Activated B cell treated with CpG ODN at 0.5 μM for 24 hours (primary cell): ENCODE results near the gene GNAO1. TPM values are rescaled to one million over a fixed set of nuclear protein-coding genes. Genes with fewer than 3 reads are reported as not detected.

Experiments used
- ATAC-seq: fragments of 200-7000 bp; cut with Tn5 transposase; one replicate; pipeline ENCODE4 v1.10.0; 2021; ENCODE audit warnings: low read depth, mild to moderate bottlenecking, moderate library complexity
- CTCF ChIA-PET: fragments of 350-600 bp; sonication (Branson Sonifier 250); formaldehyde crosslinking; loops from one replicate; lab custom pipeline; 2021; ENCODE audit warnings: antibody characterized with exemption; lab: Charles Lee
- POLR2A ChIA-PET: fragments of 350-600 bp; sonication (Branson Sonifier 250); formaldehyde crosslinking; loops from one replicate; lab custom pipeline; 2021; ENCODE audit warnings: antibody characterized with exemption; lab: Charles Lee
- DNase-seq: peaks from one replicate; pipeline ENCODE4 v3.0.0; 2022
- H3K27ac Mint-ChIP-seq: one replicate; pipeline ENCODE4 v1.8.0; 2020; ENCODE audit warnings: mixed read lengths
- H3K27me3 Mint-ChIP-seq: one replicate; pipeline ENCODE4 v1.8.0; 2021; ENCODE audit warnings: mixed read lengths
- H3K36me3 Mint-ChIP-seq: one replicate; pipeline ENCODE4 v1.8.0; 2021; ENCODE audit warnings: low read depth, mixed read lengths
- H3K4me1 Mint-ChIP-seq: one replicate; pipeline ENCODE4 v1.8.0; 2021; ENCODE audit warnings: mixed read lengths
- H3K4me3 Mint-ChIP-seq: one replicate; pipeline ENCODE4 v1.8.0; 2020; ENCODE audit warnings: mild to moderate bottlenecking, mixed read lengths
- H3K9me3 Mint-ChIP-seq: one replicate; pipeline ENCODE4 v1.8.0; 2020; ENCODE audit warnings: mixed read lengths
- intact Hi-C: fragments of 100-400 bp; cut with micrococcal nuclease; formaldehyde crosslinking; loops from one replicate; pipeline ENCODE4 v1.15.1; 2024
- total RNA-seq: library from RNA; stranded (reverse); gene quantifications from 2 replicates; pipeline ENCODE4 v1.2.3, GENCODE V29; 2022
- TF ChIP-seq, protein P1 (sequence below): fragments of 200-600 bp; IDR thresholded peaks from one replicate; pipeline ENCODE4 v1.8.0; 2022; ENCODE audit warnings: antibody characterized with exemption, mild to moderate bottlenecking

GNAO1 gene
- total RNA-seq, 1 donor from 2014 or later = 0.53 TPM

DNA sequence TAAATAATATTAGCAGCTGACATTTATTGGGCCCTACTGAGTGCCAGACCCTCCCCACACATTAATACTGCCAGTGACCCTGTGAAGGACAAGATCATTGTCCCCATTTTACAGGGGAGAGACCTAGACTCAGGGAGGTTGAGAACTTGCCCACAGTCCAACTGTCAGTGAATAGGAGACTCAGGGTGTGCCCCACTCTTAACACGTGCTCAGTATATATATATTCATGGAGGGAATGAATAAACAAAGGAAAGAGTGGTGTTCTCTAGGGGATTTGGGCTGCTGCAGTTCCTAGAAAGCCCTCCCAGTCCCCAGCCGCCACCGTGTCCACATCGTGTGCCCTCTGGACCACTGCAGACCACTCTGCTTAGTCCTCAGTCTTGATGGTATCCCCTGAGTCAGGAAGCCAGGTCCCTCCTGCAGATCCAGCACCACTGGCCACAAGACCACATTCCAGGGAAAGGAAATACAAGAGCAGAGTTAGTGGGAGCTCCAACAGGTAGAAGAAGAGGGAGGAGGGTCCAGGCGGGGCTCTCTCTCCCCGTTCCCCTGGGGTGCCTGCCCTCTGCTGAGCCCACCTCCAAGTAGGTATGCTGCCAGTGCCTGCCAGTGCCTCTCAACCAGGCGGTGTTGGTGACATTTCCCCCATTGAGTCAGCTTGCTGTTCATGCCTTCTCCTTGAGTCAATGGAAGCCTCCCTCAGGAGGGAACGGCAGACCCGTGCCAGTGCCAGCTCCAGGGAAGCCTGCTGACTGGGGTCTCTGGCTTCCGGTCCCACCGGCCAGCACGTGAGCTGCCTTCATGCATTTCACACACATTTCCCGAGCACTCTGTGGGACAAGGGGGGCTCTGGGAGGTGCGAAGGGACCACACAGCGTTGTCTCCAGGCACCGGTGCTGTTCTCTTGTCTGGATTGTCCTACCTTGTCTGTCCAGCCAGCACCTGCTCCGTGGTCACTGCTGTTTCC lies 75.6 kb downstream of the GNAO1 start:
- TF ChIP-seq, protein P1, sequence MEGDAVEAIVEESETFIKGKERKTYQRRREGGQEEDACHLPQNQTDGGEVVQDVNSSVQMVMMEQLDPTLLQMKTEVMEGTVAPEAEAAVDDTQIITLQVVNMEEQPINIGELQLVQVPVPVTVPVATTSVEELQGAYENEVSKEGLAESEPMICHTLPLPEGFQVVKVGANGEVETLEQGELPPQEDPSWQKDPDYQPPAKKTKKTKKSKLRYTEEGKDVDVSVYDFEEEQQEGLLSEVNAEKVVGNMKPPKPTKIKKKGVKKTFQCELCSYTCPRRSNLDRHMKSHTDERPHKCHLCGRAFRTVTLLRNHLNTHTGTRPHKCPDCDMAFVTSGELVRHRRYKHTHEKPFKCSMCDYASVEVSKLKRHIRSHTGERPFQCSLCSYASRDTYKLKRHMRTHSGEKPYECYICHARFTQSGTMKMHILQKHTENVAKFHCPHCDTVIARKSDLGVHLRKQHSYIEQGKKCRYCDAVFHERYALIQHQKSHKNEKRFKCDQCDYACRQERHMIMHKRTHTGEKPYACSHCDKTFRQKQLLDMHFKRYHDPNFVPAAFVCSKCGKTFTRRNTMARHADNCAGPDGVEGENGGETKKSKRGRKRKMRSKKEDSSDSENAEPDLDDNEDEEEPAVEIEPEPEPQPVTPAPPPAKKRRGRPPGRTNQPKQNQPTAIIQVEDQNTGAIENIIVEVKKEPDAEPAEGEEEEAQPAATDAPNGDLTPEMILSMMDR = no peak
- intact Hi-C loops = no loop called here
- no peak overlapping the region for H3K27ac Mint-ChIP-seq
- H3K4me3 Mint-ChIP-seq = no peak overlapping the region
- no peak for ATAC-seq
- no peak for DNase-seq
- peaks cover 4% of the 10 kb centered on the region for H3K4me1 Mint-ChIP-seq
- ChIA-PET CTCF (no interaction called here), POLR2A (interaction anchor here (1.0 kb wide), 1 partner anchor 1066 kb away, joined by 4 read pairs; no protein-coding TSS in a partner anchor)
- no peaks in the 10 kb centered on the region for H3K9me3 Mint-ChIP-seq
- H3K36me3 Mint-ChIP-seq = no peaks in the 10 kb centered on the region
- peaks cover 16% of the 10 kb centered on the region for H3K27me3 Mint-ChIP-seq

DNA sequence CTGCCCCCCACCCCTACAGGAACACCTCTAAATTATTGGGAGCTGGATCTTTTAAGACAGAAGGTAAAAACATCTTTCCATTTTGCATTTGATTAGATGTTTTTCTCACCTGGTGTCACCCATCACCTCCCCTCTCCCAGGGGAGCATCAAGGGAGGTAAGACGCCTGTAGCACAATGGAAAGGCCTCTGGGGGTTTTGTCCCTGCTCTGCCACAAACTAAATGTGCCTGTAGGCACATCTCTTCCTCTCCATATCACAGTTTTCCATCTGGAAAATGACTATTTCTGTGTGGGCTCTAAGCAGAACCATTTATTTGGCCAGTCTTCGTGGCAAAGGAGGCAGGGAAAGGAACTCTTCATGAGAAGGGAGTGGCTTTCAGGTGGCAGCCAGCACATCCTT lies 76.6 kb downstream of the GNAO1 start:
- Mint-ChIP-seq H3K9me3 (no peaks in the 10 kb centered on the region), H3K4me1 (no peaks in the 10 kb centered on the region), H3K36me3 (no peaks in the 10 kb centered on the region), H3K4me3 (no peak overlapping the region), H3K27ac (no peak overlapping the region), H3K27me3 (peaks cover 16% of the 10 kb centered on the region)
- ChIA-PET POLR2A (no interaction called here), CTCF (no interaction called here)
- TF ChIP-seq, protein P1 = no peak
- ATAC-seq (no peak), DNase-seq (no peak)
- intact Hi-C loops = no loop called here

DNA sequence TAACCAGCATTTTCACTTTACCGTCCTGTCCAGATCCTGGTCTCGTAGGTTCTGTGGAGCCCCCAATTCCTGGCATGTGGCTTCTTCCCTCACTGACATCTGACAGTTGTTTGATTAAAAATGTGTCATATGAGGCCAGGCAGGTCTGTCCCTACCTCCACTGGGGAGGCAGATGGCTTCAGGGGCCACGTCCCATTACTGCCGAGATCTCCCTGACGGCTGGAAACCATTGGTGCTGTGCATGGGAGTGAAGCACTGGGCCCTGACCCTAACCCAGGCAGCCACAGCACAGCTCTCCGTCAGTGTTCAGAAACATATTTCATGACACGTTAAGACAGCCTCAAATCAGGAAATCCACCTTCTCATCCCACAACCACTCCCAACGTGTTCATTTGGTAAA lies 77.5 kb downstream of the GNAO1 start:
- Mint-ChIP-seq H3K27me3 (peaks cover 16% of the 10 kb centered on the region), H3K4me1 (no peaks in the 10 kb centered on the region), H3K36me3 (no peaks in the 10 kb centered on the region), H3K9me3 (peaks cover 2% of the 10 kb centered on the region), H3K4me3 (no peak overlapping the region), H3K27ac (no peak overlapping the region)
- CTCF ChIA-PET = no interaction called here
- POLR2A ChIA-PET = no interaction called here
- intact Hi-C loops = no loop called here
- ATAC-seq (no peak), DNase-seq (no peak)
- TF ChIP-seq, protein P1 = no peak

DNA sequence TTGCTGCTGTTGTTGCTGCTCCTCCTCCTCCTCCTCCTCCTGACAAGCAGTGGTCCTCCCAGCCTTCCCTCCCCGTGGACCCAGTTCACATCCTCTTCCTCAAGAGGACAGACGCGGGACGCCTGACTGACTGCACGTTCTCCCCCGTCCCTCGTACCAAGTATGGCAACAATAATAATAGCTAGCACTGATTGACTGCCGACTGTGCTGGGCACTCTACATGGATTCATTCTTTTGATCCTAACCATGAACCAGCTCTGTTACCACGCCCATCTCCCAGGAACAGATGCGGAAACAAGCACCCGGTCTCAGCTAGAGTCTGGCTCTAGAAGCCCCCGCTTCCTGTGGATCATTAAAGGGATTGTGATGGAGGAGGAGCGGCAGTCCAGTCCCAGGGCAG lies 78.0 kb downstream of the GNAO1 start:
- Mint-ChIP-seq H3K4me3 (no peak overlapping the region), H3K27me3 (peaks cover 21% of the 10 kb centered on the region), H3K36me3 (no peaks in the 10 kb centered on the region), H3K27ac (no peak overlapping the region), H3K4me1 (no peaks in the 10 kb centered on the region), H3K9me3 (peaks cover 2% of the 10 kb centered on the region)
- ATAC-seq (no peak), DNase-seq (no peak)
- TF ChIP-seq, protein P1 = no peak
- ChIA-PET POLR2A (no interaction called here), CTCF (no interaction called here)
- intact Hi-C loops = no loop called here

DNA sequence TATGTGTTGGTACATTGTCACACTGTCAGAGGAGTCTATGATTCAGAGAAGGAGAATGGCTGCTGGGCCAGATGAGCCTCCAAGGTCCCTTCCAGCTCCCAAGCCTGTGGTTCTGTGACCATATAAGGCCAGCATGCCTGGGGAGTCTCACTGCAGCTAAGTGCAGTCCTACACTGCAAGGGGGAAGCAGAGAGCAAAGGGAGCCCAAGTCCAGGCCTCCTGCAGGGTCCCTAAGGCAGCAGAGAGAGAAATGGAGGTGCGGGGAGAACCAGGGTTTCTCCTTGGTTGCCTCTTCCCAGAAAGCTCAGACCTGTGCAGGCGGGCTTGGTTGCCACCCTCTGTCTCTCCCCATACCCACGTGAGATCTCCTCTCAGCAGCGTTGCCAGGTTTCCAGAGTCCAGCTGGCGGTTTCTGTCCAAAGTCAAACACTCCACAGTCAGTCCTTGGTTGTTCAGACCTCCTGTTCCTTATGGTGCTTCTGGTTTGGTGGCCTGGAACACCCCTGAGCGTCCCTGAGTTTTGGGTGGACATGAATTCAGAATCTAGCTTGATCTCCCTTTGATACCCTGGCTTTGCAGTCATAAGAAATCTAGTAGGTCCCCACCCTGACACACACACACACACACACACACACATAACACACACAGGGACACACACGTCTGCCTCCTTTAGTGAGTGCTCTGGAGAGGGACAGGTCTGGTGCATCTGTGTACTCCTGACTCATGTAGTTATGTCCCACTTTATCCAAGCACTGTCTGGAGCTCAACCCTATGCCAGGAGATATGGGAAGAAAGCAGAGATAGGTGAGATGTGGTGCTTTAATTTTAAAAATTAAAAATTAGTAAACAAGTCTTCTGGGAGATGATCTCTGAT lies 78.8 kb downstream of the GNAO1 start:
- Mint-ChIP-seq H3K27ac (no peak overlapping the region), H3K4me1 (no peaks in the 10 kb centered on the region), H3K9me3 (peaks cover 2% of the 10 kb centered on the region), H3K27me3 (peaks cover 22% of the 10 kb centered on the region), H3K36me3 (no peaks in the 10 kb centered on the region), H3K4me3 (no peak overlapping the region)
- ATAC-seq (no peak), DNase-seq (no peak)
- CTCF ChIA-PET = interaction anchor here (1.1 kb wide), 1 partner anchor 10 kb away, joined by 3 read pairs; no protein-coding TSS in a partner anchor
- TF ChIP-seq, protein P1 = no peak
- POLR2A ChIA-PET = no interaction called here
- intact Hi-C loops = no loop called here
